Frontal cortex (tissue), 4 donors: ENCODE results near the gene RASSF8. TPM values are rescaled to one million over a fixed set of nuclear protein-coding genes. Genes with fewer than 3 reads are reported as not detected.

Experiments used
- DNase-seq, 2 donors: peaks; one replicate each; pipeline ENCODE4 v3.0.0; 2012; ENCODE audit warnings: low spot score in 2 of 2
- FAIRE-seq: peaks from 2 replicates; lab custom pipeline; 2012; peaks lifted over from hg19 to GRCh38; lab: Jason Lieb, UNC
- total RNA-seq: library from RNA; depleted of rRNA; stranded (reverse); fragments of >200 nt; gene quantifications from one replicate; pipeline ENCODE4 v1.2.3, GENCODE V29; 2014
- donor health status: control.
- donor health status: control.
- donor health status: control.

RASSF8 gene
- total RNA-seq, 1 donor from 2014 or later: 19.2 TPM

GRCh38 chr12:26021534-26021933, 63.1 kb downstream of the RASSF8 start:
- DNase-seq: no peak
- no peak for FAIRE-seq

GRCh38 chr12:26022043-26022442, 63.6 kb downstream of the RASSF8 start:
- FAIRE-seq: no peak
- no peak for DNase-seq

- no peak for FAIRE-seq
- no peak for DNase-seq
These were observed 68.2 kb downstream of the RASSF8 start for GRCh38 chr12:26026713-26027112.

- FAIRE-seq: no peak
- no peak for DNase-seq
These were observed 68.9 kb downstream of the RASSF8 start for GRCh38 chr12:26027401-26027800.

- DNase-seq (peak; percentile 14 to 36), FAIRE-seq (peak; percentile 91)
These were observed 70.7 kb downstream of the RASSF8 start for GRCh38 chr12:26028953-26029735.

- DNase-seq (no peak), FAIRE-seq (no peak)
These were observed 71.2 kb downstream of the RASSF8 start for GRCh38 chr12:26029736-26030022.

GRCh38 chr12:26030371-26030770, 71.9 kb downstream of the RASSF8 start:
- DNase-seq (no peak), FAIRE-seq (no peak)

- FAIRE-seq: no peak
These were observed 72.8 kb downstream of the RASSF8 start for GRCh38 chr12:26031318-26031717.

GRCh38 chr12:26031827-26032226, 73.3 kb downstream of the RASSF8 start:
- DNase-seq (no peak), FAIRE-seq (no peak)

More at GRCh38 chr12:26031318-26031717, 72.8 kb downstream of the RASSF8 start:
- no peak for DNase-seq

- DNase-seq (no peak), FAIRE-seq (no peak)
These were observed 73.8 kb downstream of the RASSF8 start for GRCh38 chr12:26032290-26032689.

- FAIRE-seq (no peak), DNase-seq (no peak)
These were observed 74.3 kb downstream of the RASSF8 start for GRCh38 chr12:26032719-26033241.

- no peak for FAIRE-seq
These were observed 76.1 kb downstream of the RASSF8 start for GRCh38 chr12:26034371-26035142.

GRCh38 chr12:26036877-26037276, 78.4 kb downstream of the RASSF8 start:
- FAIRE-seq: no peak

More at GRCh38 chr12:26034371-26035142, 76.1 kb downstream of the RASSF8 start:
- DNase-seq: no peak

GRCh38 chr12:26037615-26038220, 79.2 kb downstream of the RASSF8 start:
- FAIRE-seq (no peak), DNase-seq (no peak)

More at GRCh38 chr12:26036877-26037276, 78.4 kb downstream of the RASSF8 start:
- no peak for DNase-seq

- DNase-seq (no peak), FAIRE-seq (peak; percentile 68)
These were observed 84.2 kb downstream of the RASSF8 start for GRCh38 chr12:26042645-26043044.

GRCh38 chr12:26043135-26044006, 84.9 kb downstream of the RASSF8 start:
- FAIRE-seq: no peak
- no peak for DNase-seq

- no peak for FAIRE-seq
- DNase-seq: no peak
These were observed 85.5 kb downstream of the RASSF8 start for GRCh38 chr12:26044007-26044394.

- no peak for DNase-seq
- no peak for FAIRE-seq
These were observed 86.1 kb downstream of the RASSF8 start for GRCh38 chr12:26044592-26044991.

GRCh38 chr12:26046203-26046602, 87.7 kb downstream of the RASSF8 start:
- no peak for DNase-seq
- no peak for FAIRE-seq

- DNase-seq: no peak
These were observed 88.4 kb downstream of the RASSF8 start for GRCh38 chr12:26046906-26047305.

More at GRCh38 chr12:26046906-26047305, 88.4 kb downstream of the RASSF8 start:
- FAIRE-seq: no peak
